HG03103 (cell line): ENCODE results near the gene CACNA1A.

Experiments
- ATAC-seq: cut with Tn5 transposase; IDR thresholded peaks from one replicate; pipeline ENCODE4 v1.9.1; 2021; ENCODE audit warnings: low read depth; ENCODE audit not compliant: unreplicated experiment

CACNA1A gene

GRCh38 chr19:13241231-13242104 lies 264.8 kb downstream of the CACNA1A start:
- ATAC-seq, result no peak

- no peak for ATAC-seq
These were observed 265.8 kb downstream of the CACNA1A start for GRCh38 chr19:13240312-13241022.

GRCh38 chr19:13238891-13239534 lies 267.3 kb downstream of the CACNA1A start:
- no peak for ATAC-seq

- ATAC-seq, result no peak
These were observed 271.8 kb downstream of the CACNA1A start for GRCh38 chr19:13234518-13234917.

GRCh38 chr19:13231663-13232062 lies 274.6 kb downstream of the CACNA1A start:
- ATAC-seq, result no peak

GRCh38 chr19:13229246-13229645 lies 277.0 kb downstream of the CACNA1A start:
- ATAC-seq, result no peak

GRCh38 chr19:13228561-13228960 lies 277.7 kb downstream of the CACNA1A start:
- no peak for ATAC-seq

- no peak for ATAC-seq
These were observed 279.3 kb downstream of the CACNA1A start for GRCh38 chr19:13226983-13227382.

- ATAC-seq, result no peak
These were observed 280.1 kb downstream of the CACNA1A start for GRCh38 chr19:13225973-13226865.

GRCh38 chr19:13225085-13225484 lies 281.2 kb downstream of the CACNA1A start:
- ATAC-seq, result no peak

- no peak for ATAC-seq
These were observed 285.4 kb downstream of the CACNA1A start for GRCh38 chr19:13220847-13221246.

- no peak for ATAC-seq
These were observed 290.5 kb downstream of the CACNA1A start for GRCh38 chr19:13215572-13216380.

GRCh38 chr19:13214036-13214730 lies 292.1 kb downstream of the CACNA1A start:
- no peak for ATAC-seq

- no peak for ATAC-seq
These were observed 293.4 kb downstream of the CACNA1A start for GRCh38 chr19:13212759-13213330.

GRCh38 chr19:13211426-13212308 lies 294.6 kb downstream of the CACNA1A start:
- no peak for ATAC-seq

GRCh38 chr19:13210941-13211340 lies 295.3 kb downstream of the CACNA1A start:
- ATAC-seq, result no peak

- no peak for ATAC-seq
These were observed 295.9 kb downstream of the CACNA1A start for GRCh38 chr19:13210339-13210775.
